ENCODE measurements around the gene TRA2B. TPM values are rescaled to one million over a fixed set of nuclear protein-coding genes. Genes with fewer than 3 reads are reported as not detected.
A peak's percentile ranks its signal among the peaks of the same experiment; 100 is the strongest.

TRA2B gene
- polyA plus RNA-seq (2013, experiment 1 of 4), result 256 TPM
- polyA plus RNA-seq (2013, experiment 2 of 4), result 287 TPM
- 242 TPM for polyA plus RNA-seq (2013, experiment 3 of 4)
- 242 TPM for polyA plus RNA-seq (2013, experiment 4 of 4)

DNA sequence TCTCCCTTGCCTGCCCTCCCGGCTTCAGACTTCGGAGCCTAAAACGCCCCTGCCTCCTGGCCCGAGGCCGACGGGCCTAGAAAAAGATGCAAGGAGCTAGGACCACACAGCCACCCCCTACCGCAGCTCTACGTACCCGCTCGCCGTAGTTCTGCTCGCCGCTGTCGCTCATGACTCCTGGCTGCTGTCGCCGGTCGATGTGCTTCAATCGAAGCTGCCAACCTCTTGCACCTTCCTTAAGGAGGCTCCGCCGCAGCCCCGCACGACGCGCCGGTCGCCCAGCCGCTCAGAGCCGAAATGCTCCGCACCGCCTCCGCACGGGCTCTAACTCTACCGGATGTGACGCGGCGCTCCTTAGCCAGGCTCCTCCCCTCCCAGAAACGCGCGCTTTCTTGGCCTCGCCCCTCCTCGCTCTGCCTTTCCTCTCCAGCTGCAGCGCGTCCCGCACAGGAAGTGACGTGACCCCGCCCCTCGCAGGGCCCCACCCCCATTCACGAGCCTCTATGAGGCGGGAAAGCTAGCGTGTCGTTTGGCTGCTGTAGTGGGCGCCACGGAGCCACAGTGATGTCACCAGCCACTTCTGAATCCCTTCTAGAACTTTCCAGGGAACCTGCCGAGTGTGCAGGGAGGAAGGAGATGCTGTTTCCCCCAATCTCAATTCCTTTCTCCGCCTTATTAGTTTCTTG lies at the start of gene TRA2B:
TRA2B (minus strand) TSS at position 326 of the 686 bp plus-strand sequence; CDS start at position 172, 154 bp downstream.
- peaks cover 7% of the 10 kb centered on the region for H3K4me1 ChIP-seq (ENCODE audit: control insufficient read depth, insufficient read depth, low read length)
- 2% methylated on average over 55 of the region's 55 CpGs for WGBS, 2 experiments

DNA sequence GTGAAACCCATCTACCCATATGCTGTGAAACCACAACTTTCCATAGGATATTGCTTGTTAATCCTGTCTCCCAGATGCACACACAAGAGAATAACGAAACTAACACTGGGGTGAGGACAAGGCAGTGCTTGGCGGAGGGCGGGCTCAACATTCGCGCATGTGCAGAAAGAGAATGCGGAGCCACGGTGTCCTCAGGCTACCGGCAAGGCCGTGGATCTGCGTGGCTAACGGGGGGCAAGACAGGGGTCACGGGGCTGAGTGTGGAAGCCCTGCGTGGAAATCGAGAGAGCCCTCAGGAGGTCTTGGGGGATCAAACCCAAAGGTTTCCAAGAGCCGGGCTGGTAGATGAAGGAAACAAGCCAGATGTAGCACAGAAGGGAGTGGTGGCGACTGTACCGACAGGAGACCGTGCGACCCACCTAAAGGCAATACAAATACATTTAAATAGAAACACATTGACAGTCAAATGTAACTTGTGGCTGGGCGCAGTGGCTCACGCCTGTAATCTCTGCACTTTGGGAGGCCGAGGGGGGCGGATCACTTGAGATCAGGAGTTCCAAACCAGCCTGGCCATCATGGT lies 48.5 kb upstream of the TRA2B start:
- H3K36me3 ChIP-seq (ENCODE audit: control insufficient read depth, insufficient read depth, low read length), result no peaks in the 10 kb centered on the region
- H3K9me3 ChIP-seq (ENCODE audit: control insufficient read depth, low read length), result no peaks in the 10 kb centered on the region
- H3K4me3 ChIP-seq (ENCODE audit: insufficient read depth, low read depth, low read length), result no peak overlapping the region
- H3K27ac ChIP-seq (ENCODE audit: insufficient read depth, low read depth, low read length, poor library complexity, severe bottlenecking), result no peak overlapping the region
- H3K4me1 ChIP-seq (ENCODE audit: control insufficient read depth, insufficient read depth, low read length), result no peaks in the 10 kb centered on the region
- no peaks in the 10 kb centered on the region for H3K27me3 ChIP-seq (ENCODE audit: control insufficient read depth, insufficient read depth, low read length, poor library complexity, severe bottlenecking)
- WGBS, 2 experiments, result 94% methylated on average over 23 of the region's 23 CpGs

More for the DNA sequence above, at the start of gene TRA2B:
- Histone ChIP-seq H3K9me3 (ENCODE audit: control insufficient read depth, low read length) (no peaks in the 10 kb centered on the region), H3K27ac (ENCODE audit: insufficient read depth, low read depth, low read length, poor library complexity, severe bottlenecking) (peak within 1 kb of the TSS; percentile 99), H3K27me3 (ENCODE audit: control insufficient read depth, insufficient read depth, low read length, poor library complexity, severe bottlenecking) (no peaks in the 10 kb centered on the region), H3K4me3 (ENCODE audit: insufficient read depth, low read depth, low read length) (peak within 1 kb of the TSS; percentile 98), H3K36me3 (ENCODE audit: control insufficient read depth, insufficient read depth, low read length) (no peaks in the 10 kb centered on the region)

- 88% methylated on average over 3 of the region's 3 CpGs for WGBS, 2 experiments
- H3K27ac ChIP-seq (ENCODE audit: insufficient read depth, low read depth, low read length, poor library complexity, severe bottlenecking), result no peak overlapping the region
- H3K4me1 ChIP-seq (ENCODE audit: control insufficient read depth, insufficient read depth, low read length), result no peaks in the 10 kb centered on the region
- H3K27me3 ChIP-seq (ENCODE audit: control insufficient read depth, insufficient read depth, low read length, poor library complexity, severe bottlenecking), result no peaks in the 10 kb centered on the region
- H3K9me3 ChIP-seq (ENCODE audit: control insufficient read depth, low read length), result no peaks in the 10 kb centered on the region
- no peaks in the 10 kb centered on the region for H3K36me3 ChIP-seq (ENCODE audit: control insufficient read depth, insufficient read depth, low read length)
- no peak overlapping the region for H3K4me3 ChIP-seq (ENCODE audit: insufficient read depth, low read depth, low read length)
Measured at GRCh38 chr3:185984203-185984602, 46.4 kb upstream of the TRA2B start.

- no peaks in the 10 kb centered on the region for H3K36me3 ChIP-seq (ENCODE audit: control insufficient read depth, insufficient read depth, low read length)
- no peaks in the 10 kb centered on the region for H3K27me3 ChIP-seq (ENCODE audit: control insufficient read depth, insufficient read depth, low read length, poor library complexity, severe bottlenecking)
- 23 to 25% methylated on average over 23 of the region's 23 CpGs for WGBS, 2 experiments
- H3K4me3 ChIP-seq (ENCODE audit: insufficient read depth, low read depth, low read length), result no peak overlapping the region
- H3K27ac ChIP-seq (ENCODE audit: insufficient read depth, low read depth, low read length, poor library complexity, severe bottlenecking), result no peak overlapping the region
- no peaks in the 10 kb centered on the region for H3K4me1 ChIP-seq (ENCODE audit: control insufficient read depth, insufficient read depth, low read length)
- H3K9me3 ChIP-seq (ENCODE audit: control insufficient read depth, low read length), result no peaks in the 10 kb centered on the region
Measured at GRCh38 chr3:185983495-185984141, 45.8 kb upstream of the TRA2B start.

- Histone ChIP-seq H3K9me3 (ENCODE audit: control insufficient read depth, low read length) (no peaks in the 10 kb centered on the region), H3K27ac (ENCODE audit: insufficient read depth, low read depth, low read length, poor library complexity, severe bottlenecking) (no peak overlapping the region), H3K4me1 (ENCODE audit: control insufficient read depth, insufficient read depth, low read length) (no peaks in the 10 kb centered on the region), H3K36me3 (ENCODE audit: control insufficient read depth, insufficient read depth, low read length) (no peaks in the 10 kb centered on the region), H3K27me3 (ENCODE audit: control insufficient read depth, insufficient read depth, low read length, poor library complexity, severe bottlenecking) (no peaks in the 10 kb centered on the region), H3K4me3 (ENCODE audit: insufficient read depth, low read depth, low read length) (no peak overlapping the region)
- WGBS, 2 experiments, result 76% methylated on average over 3 of the region's 3 CpGs
Measured at GRCh38 chr3:185982632-185983031, 44.8 kb upstream of the TRA2B start.

DNA sequence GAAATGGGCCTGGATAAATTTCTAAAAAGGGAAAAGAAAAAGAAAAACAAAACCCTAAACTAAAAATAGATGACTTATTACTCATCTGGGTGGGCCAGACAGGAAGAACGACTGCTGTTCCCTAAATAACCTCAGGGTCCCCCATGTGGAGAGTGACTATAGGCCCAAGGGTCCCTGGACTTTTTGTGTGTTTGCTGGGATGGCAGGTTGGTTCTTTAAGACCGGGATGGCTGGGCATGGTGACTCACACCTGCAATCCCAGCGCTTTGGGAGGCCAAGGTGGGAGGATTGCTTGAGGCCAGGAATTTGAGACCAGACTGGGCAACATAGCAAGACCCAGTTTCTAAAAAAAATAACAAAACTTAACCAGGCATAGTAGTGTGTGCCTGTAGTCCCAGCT lies 43.8 kb upstream of the TRA2B start:
- Histone ChIP-seq H3K27ac (ENCODE audit: insufficient read depth, low read depth, low read length, poor library complexity, severe bottlenecking) (no peak overlapping the region), H3K27me3 (ENCODE audit: control insufficient read depth, insufficient read depth, low read length, poor library complexity, severe bottlenecking) (no peaks in the 10 kb centered on the region), H3K4me1 (ENCODE audit: control insufficient read depth, insufficient read depth, low read length) (no peaks in the 10 kb centered on the region), H3K4me3 (ENCODE audit: insufficient read depth, low read depth, low read length) (no peak overlapping the region), H3K36me3 (ENCODE audit: control insufficient read depth, insufficient read depth, low read length) (no peaks in the 10 kb centered on the region), H3K9me3 (ENCODE audit: control insufficient read depth, low read length) (no peaks in the 10 kb centered on the region)
- WGBS, 2 experiments, result 82 to 87% methylated on average over 3 of the region's 3 CpGs

DNA sequence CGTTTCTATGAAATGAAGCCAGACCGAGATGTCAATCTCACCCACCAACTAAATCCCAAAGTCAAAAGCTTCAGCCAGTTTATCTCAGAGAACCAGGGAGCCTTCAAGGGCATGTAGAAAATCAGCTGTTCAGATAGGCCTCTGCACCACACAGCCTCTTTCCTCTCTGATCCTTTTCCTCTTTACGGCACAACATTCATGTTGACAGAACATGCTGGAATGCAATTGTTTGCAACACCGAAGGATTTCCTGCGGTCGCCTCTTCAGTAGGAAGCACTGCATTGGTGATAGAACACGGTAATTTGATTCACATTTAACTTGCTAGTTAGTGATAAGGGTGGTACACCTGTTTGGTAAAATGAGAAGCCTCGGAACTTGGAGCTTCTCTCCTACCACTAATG lies 41.9 kb upstream of the TRA2B start:
- no peak overlapping the region for H3K27ac ChIP-seq (ENCODE audit: insufficient read depth, low read depth, low read length, poor library complexity, severe bottlenecking)
- no peak overlapping the region for H3K4me3 ChIP-seq (ENCODE audit: insufficient read depth, low read depth, low read length)
- no peaks in the 10 kb centered on the region for H3K27me3 ChIP-seq (ENCODE audit: control insufficient read depth, insufficient read depth, low read length, poor library complexity, severe bottlenecking)
- H3K36me3 ChIP-seq (ENCODE audit: control insufficient read depth, insufficient read depth, low read length), result no peaks in the 10 kb centered on the region
- H3K9me3 ChIP-seq (ENCODE audit: control insufficient read depth, low read length), result no peaks in the 10 kb centered on the region
- no peaks in the 10 kb centered on the region for H3K4me1 ChIP-seq (ENCODE audit: control insufficient read depth, insufficient read depth, low read length)
- 77 to 83% methylated on average over 8 of the region's 8 CpGs for WGBS, 2 experiments

DNA sequence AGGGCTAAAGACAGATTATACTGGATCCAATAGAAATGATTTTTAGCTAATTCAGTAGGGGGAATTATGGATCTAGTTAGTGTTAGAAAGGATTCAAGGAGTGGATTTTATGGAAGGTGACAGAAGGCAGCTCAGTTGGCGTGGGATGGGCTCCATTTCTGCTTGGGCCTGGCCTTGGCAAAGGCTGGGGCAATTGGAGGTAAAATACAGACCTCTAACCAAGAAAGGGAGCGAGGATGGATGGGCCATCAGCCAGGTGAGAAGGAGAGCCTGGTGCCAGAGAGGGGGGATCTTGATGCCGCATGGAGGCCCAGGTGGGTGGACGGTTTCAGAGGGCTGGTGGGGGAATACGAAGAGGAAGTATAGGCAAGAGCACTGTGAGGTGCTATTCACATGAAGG lies 40.7 kb upstream of the TRA2B start:
- Histone ChIP-seq H3K27ac (ENCODE audit: insufficient read depth, low read depth, low read length, poor library complexity, severe bottlenecking) (no peak overlapping the region), H3K36me3 (ENCODE audit: control insufficient read depth, insufficient read depth, low read length) (no peaks in the 10 kb centered on the region), H3K9me3 (ENCODE audit: control insufficient read depth, low read length) (no peaks in the 10 kb centered on the region), H3K4me1 (ENCODE audit: control insufficient read depth, insufficient read depth, low read length) (no peaks in the 10 kb centered on the region), H3K27me3 (ENCODE audit: control insufficient read depth, insufficient read depth, low read length, poor library complexity, severe bottlenecking) (no peaks in the 10 kb centered on the region), H3K4me3 (ENCODE audit: insufficient read depth, low read depth, low read length) (no peak overlapping the region)
- 78 to 83% methylated on average over 5 of the region's 5 CpGs for WGBS, 2 experiments

DNA sequence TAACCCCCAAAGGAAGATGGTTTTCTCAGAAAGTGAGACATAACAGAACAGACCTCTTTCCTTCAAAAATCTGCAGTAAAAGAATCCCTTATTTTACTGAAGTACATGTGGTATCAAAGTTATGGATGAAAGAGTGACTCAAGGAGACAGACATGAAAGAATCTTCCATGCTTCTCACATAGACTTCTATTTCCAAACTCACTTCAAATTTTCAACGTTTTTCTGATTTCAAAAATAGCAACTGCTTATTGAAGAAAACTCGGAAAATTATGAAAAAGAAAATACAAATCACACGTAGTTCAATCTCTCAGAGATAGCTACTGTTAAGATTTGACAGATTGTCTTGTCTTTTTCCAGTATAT lies 39.8 kb upstream of the TRA2B start:
- no peaks in the 10 kb centered on the region for H3K27me3 ChIP-seq (ENCODE audit: control insufficient read depth, insufficient read depth, low read length, poor library complexity, severe bottlenecking)
- no peaks in the 10 kb centered on the region for H3K4me1 ChIP-seq (ENCODE audit: control insufficient read depth, insufficient read depth, low read length)
- no peaks in the 10 kb centered on the region for H3K36me3 ChIP-seq (ENCODE audit: control insufficient read depth, insufficient read depth, low read length)
- H3K9me3 ChIP-seq (ENCODE audit: control insufficient read depth, low read length), result no peaks in the 10 kb centered on the region
- WGBS, 2 experiments, result 5 to 41% methylated on average over 2 to 3 of the region's 3 CpGs
- no peak overlapping the region for H3K4me3 ChIP-seq (ENCODE audit: insufficient read depth, low read depth, low read length)
- H3K27ac ChIP-seq (ENCODE audit: insufficient read depth, low read depth, low read length, poor library complexity, severe bottlenecking), result no peak overlapping the region

- Histone ChIP-seq H3K27me3 (ENCODE audit: control insufficient read depth, insufficient read depth, low read length, poor library complexity, severe bottlenecking) (no peaks in the 10 kb centered on the region), H3K4me1 (ENCODE audit: control insufficient read depth, insufficient read depth, low read length) (no peaks in the 10 kb centered on the region), H3K36me3 (ENCODE audit: control insufficient read depth, insufficient read depth, low read length) (no peaks in the 10 kb centered on the region), H3K27ac (ENCODE audit: insufficient read depth, low read depth, low read length, poor library complexity, severe bottlenecking) (no peak overlapping the region), H3K4me3 (ENCODE audit: insufficient read depth, low read depth, low read length) (no peak overlapping the region), H3K9me3 (ENCODE audit: control insufficient read depth, low read length) (no peaks in the 10 kb centered on the region)
- WGBS, 2 experiments, result 46 to 60% methylated on average over 5 to 6 of the region's 6 CpGs
Measured at GRCh38 chr3:185976977-185977678, 39.3 kb upstream of the TRA2B start.
